HG03460 (cell line): Measurements from ENCODE around the gene SNX15.
"Not testable (repeated sequence)": the region's sequence is repeated elsewhere in the genome, so short reads cannot be mapped to it uniquely, and the experiment has no call there.

Experiments
- ATAC-seq: cut with Tn5 transposase; IDR thresholded peaks from one replicate; pipeline ENCODE4 v1.9.1; 2021; ENCODE audit not compliant: unreplicated experiment

The SNX15 gene, protein sequence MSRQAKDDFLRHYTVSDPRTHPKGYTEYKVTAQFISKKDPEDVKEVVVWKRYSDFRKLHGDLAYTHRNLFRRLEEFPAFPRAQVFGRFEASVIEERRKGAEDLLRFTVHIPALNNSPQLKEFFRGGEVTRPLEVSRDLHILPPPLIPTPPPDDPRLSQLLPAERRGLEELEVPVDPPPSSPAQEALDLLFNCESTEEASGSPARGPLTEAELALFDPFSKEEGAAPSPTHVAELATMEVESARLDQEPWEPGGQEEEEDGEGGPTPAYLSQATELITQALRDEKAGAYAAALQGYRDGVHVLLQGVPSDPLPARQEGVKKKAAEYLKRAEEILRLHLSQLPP

DNA sequence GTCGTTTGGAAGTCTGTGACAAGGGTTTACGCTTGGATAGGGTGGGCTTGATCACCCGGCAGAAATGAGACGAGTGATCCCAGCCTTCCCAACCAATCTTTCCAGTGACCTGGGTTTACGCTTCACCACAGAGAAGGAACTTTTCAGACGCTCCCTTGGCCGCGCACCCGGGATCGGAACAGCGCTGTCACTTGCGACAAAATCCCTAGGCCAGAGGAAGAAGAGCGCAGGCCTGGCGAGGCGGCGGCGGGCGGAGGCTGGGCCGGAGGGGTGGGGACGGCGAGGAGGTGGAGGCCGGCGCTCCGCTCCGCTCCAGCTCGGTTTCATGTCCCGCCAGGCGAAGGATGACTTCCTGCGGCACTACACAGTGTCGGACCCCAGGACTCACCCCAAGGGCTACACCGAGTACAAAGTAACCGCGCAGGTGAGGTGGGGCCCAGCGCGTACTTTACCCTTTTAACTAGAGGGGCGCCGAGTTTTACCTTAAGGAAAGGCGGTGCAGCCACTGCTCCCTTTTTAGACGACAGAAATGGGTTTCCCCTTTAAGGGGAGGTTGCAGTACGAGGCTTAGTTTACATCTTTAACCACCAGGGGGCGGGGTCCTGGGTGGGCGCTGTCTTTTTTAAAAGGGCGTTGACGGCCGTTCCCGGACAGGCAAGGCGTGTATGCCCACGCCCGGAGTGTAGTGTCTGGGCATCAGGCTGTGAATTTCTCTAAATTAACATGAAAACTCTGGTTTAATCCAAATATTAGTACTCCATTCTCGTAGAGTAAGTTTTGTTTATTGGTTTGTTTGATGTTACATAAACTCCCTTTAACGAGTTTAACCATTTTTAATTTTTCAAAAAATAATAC, at the start of gene SNX15:
Gene SNX15, plus strand, starts transcription at position 227 of the 855 bp plus-strand sequence. Its CDS starts 99 bp downstream, at position 326.
- peak; percentile 80 for ATAC-seq

DNA sequence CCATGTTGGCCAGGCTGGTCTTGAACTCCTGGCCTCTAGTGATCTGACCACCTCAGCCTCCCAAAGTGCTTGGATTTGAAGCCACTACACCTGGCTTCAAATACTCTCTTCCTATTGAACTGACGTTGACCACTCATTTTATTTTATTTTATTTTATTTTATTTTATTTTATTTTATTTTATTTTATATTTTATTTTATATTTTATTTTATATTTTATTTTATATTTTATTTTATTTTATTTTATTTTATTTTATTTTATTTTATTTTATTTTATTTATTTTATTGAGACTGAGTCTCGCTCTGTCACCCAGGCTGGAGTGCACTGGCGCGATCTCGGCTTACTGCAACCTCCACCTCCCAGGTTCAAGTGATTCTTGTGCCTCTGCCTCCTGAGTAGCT, 43.9 kb upstream of the SNX15 start:
- ATAC-seq: not testable (repeated sequence)

GRCh38 chr11:64987998-64988854, 39.0 kb upstream of the SNX15 start:
- no peak for ATAC-seq

DNA sequence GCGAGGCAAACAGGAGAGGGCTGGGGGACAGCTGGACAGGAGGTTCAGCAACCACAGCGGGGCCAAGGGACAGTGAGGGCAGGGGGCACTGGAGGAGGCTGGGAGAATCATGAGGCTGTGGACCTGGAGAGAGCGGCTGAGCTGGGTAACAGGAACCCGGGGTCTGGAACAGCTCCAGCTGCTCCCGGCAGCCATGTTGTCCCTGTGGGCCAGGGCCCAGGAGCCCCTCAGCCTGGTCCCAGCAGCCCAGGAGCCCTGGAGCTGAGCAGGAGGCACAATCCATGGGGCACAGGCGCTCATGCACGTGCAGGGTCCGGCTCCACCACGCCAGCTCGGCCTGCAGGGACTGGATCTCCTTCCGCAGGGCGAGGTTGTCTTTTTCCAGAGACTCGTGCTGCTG, 37.8 kb upstream of the SNX15 start:
- ATAC-seq: no peak

- no peak for ATAC-seq
Measured at GRCh38 chr11:64990222-64990923, 36.9 kb upstream of the SNX15 start.

- no peak for ATAC-seq
Measured at GRCh38 chr11:64994318-64994717, 32.9 kb upstream of the SNX15 start.

DNA sequence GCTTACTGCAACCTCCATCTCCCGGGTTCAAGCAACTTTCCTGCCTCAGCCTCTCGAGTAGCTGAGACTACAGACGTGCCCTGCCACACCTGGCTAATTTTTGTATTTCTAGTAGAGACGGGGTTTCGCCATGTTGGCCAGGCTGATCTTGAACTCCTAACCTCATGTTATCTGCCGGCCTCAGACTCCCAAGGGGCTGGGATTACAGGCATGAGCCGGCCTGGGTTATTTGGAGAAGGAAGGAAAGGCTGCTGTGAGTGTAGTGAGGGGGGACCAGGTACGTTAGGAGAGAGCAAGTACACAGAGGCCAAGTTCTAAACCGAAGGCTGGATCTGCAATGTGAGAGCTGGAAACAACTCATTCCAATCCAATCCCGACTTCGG, 30.9 kb upstream of the SNX15 start:
- no peak for ATAC-seq

GRCh38 chr11:64996710-64997380, 30.4 kb upstream of the SNX15 start, which contains the start of gene BATF2:
TSS of gene BATF2 (minus strand) at chr11:64996971. CDS start at chr11:64996914, 57 bp downstream.
- ATAC-seq: no peak

- ATAC-seq: no peak
Measured at GRCh38 chr11:64998141-64998540, 29.1 kb upstream of the SNX15 start.

GRCh38 chr11:64998690-64999431, 28.4 kb upstream of the SNX15 start:
- no peak for ATAC-seq

- no peak for ATAC-seq
Measured at GRCh38 chr11:64999478-64999877, 27.8 kb upstream of the SNX15 start.

- ATAC-seq: no peak
Measured at GRCh38 chr11:65002706-65003105, 24.5 kb upstream of the SNX15 start.

DNA sequence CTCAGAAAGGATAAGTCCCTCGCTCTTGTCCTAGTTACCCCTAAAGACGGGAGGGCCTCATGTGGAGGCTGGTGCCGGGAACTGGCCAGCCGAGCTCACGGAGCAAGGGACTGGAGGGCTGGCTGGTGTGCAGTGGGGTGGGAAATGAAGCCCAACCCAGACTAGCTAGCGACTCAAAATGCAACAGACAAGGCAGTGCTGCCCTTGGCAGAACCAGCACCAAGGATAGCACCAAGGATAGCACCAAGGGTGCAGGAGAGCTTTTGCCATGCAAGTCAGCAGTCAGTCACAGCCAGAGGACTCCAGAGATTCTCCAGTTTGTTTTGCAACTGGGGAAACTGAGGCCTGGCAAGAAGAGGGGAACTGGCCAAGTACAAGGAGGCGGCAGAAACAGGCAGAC, 24.0 kb upstream of the SNX15 start:
- no peak for ATAC-seq

DNA sequence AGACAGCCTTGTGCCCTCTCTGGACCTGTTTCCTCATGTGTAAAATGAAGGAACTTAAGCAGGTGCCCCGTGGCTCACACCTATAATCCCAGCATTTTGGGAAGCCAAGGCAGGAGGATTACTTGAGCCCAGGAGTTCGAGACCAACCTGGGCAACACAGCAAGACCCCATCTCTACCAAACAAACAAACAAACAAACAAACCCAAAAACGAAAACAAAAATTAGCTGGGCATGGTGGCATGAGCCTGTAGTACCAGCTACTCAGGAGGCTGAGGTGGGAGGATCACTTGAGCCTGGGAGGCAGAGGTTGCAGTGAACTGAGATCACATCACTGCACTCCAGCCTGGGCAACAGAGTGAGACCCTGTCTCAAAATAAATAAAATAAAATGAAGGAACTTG, 23.3 kb upstream of the SNX15 start:
- not testable (repeated sequence) for ATAC-seq

DNA sequence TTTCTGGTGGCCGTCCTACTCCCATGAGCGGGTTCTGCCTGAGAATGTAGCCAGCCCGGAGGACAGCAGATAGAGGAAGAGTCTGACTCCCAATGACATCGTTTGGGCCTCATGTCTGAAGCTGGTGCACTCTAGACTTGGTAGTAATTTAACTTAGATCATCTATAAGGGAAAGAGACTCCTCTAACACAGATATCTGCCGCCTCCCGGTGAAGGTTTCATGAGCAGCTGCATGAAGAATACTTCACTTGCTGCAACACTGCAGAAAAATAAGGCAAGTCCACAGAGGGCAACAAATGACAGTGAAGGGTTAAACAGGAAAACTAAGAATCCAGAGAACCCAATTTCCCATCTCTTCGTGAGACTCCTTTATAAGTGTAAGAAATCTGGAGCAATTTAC, 19.2 kb upstream of the SNX15 start:
- no peak for ATAC-seq

GRCh38 chr11:65008873-65009272, 18.4 kb upstream of the SNX15 start:
- ATAC-seq: no peak

GRCh38 chr11:65013130-65013887, 13.9 kb upstream of the SNX15 start:
- peak; percentile 62 for ATAC-seq

DNA sequence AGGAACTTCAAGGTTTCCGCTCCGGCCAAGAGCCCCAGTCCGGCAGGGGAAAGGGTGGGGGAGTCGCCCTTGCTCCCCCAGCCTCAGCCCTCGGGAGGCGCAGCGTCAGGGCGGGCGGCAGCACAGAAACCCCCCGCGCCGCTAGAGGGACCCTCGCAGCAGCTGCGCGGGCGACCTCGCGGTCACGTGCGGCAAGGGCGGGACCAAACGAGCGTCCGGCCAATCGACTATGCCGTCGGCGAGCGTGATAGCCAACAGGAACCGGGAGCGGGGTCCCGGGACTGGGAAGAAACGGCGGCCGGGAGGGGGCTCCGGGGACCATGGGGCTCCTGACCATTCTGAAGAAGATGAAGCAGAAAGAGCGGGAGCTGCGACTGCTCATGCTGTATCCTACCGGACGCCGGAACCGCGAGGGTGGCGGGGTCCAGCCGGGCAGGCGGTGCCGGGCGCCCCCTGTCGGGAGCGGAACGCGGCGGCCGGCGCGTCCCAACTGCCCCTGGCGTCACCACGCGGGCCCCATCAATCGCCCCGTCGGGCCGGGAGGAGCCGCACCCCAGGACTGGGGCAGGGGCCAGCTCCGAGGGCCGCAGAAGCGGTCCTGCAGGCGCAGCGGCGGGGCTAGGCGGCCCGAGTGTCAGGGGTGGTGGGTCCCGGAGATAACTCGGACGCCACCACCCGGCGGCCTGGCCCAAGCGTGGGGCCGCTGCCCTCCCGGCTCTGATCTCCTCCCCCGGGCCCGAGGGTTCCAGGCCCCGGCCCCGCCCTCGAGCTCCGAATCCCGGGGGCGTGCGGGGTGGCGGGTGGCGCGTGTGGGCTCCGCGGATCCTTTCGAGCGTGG, 13.1 kb upstream of the SNX15 start, which contains the start of gene ARL2:
Gene ARL2, plus strand, starts transcription at position 273 of the 838 bp plus-strand sequence. Its CDS starts 48 bp downstream, at position 321.
- peak; percentile 74 for ATAC-seq
